Smooth muscle cell (in vitro differentiated cells): ENCODE measurements around the gene C19orf25. TPM values are rescaled to one million over a fixed set of nuclear protein-coding genes. Genes with fewer than 3 reads are reported as not detected.

Experiments used
- DNase-seq: peaks from one replicate; lab custom pipeline; 2025; ENCODE audit not compliant: unreplicated experiment; lab: John Stamatoyannopoulos, UW
- H2AFZ ChIP-seq: fragments of 200-600 bp; sonication (generic); 2 replicates; pipeline ENCODE4 v1.6.0; 2016; ENCODE audit warnings: antibody characterized with exemption, low read depth, mild to moderate bottlenecking
- H3F3A ChIP-seq: fragments of 200-600 bp; sonication (generic); 2 replicates; pipeline ENCODE4 v1.6.0; 2017; ENCODE audit warnings: antibody characterized with exemption, low read depth
- H3K27ac ChIP-seq: fragments of 200-600 bp; sonication (generic); 2 replicates; pipeline ENCODE4 v1.5.1; 2016; ENCODE audit warnings: low read depth, mild to moderate bottlenecking
- H3K27me3 ChIP-seq: fragments of 200-600 bp; sonication (generic); 2 replicates; pipeline ENCODE4 v1.6.1; 2016; ENCODE audit warnings: low read depth, mild to moderate bottlenecking
- H3K36me3 ChIP-seq: fragments of 200-600 bp; sonication (generic); 2 replicates; pipeline ENCODE4 v1.5.1; 2016; ENCODE audit warnings: low read depth
- H3K4me1 ChIP-seq: fragments of 200-600 bp; sonication (generic); 2 replicates; pipeline ENCODE4 v1.5.1; 2016; ENCODE audit warnings: low read depth
- H3K4me2 ChIP-seq: fragments of 200-600 bp; sonication (generic); 2 replicates; pipeline ENCODE4 v1.6.0; 2016; ENCODE audit warnings: mild to moderate bottlenecking
- H3K4me3 ChIP-seq: fragments of 200-600 bp; sonication (generic); 2 replicates; pipeline ENCODE4 v1.5.1; 2016; ENCODE audit warnings: mild to moderate bottlenecking
- H3K79me2 ChIP-seq: fragments of 200-600 bp; sonication (generic); 2 replicates; pipeline ENCODE4 v1.6.0; 2016; ENCODE audit warnings: low read depth, mild to moderate bottlenecking
- H3K9ac ChIP-seq: fragments of 200-600 bp; sonication (generic); 2 replicates; pipeline ENCODE4 v1.6.0; 2016; ENCODE audit warnings: low read depth
- H3K9me3 ChIP-seq: fragments of 200-600 bp; sonication (generic); replicated peaks from 2 replicates; pipeline ENCODE4 v1.5.1; 2016; ENCODE audit warnings: low read depth
- H4K20me1 ChIP-seq: fragments of 200-600 bp; sonication (generic); 2 replicates; pipeline ENCODE4 v1.6.0; 2016; ENCODE audit warnings: low read depth
- WGBS: methylation state at CpG from one replicate; pipeline ENCODE4 v1.1.7; 2016; ENCODE audit warnings: low lambda C conversion rate; 5-methylcytosine and 5-hydroxymethylcytosine counted together
- polyA plus RNA-seq: library from polyadenylated mRNA; unstranded; fragments of >200 nt; fragmentation: Nextera tagmentation; extraction: Ambion mirVana; gene quantifications from 2 replicates; pipeline ENCODE4 v1.2.1, GENCODE V29; 2016
- total RNA-seq: library from RNA; depleted of rRNA; stranded (reverse); fragments of >200 nt; gene quantifications from 2 replicates; pipeline ENCODE4 v1.2.3, GENCODE V29; 2014
- TF ChIP-seq, protein P1 (sequence below): fragments of 200-600 bp; sonication (generic); IDR thresholded peaks from 2 replicates; pipeline ENCODE4 v1.5.1; 2017; ENCODE audit warnings: borderline replicate concordance, mild to moderate bottlenecking, antibody characterized with exemption; ENCODE audit not compliant: insufficient read depth, poor library complexity, severe bottlenecking

The C19orf25 gene
- total and polyA plus RNA-seq, 2 experiments from 2014 or later, result 15.2 to 27.9 TPM

DNA sequence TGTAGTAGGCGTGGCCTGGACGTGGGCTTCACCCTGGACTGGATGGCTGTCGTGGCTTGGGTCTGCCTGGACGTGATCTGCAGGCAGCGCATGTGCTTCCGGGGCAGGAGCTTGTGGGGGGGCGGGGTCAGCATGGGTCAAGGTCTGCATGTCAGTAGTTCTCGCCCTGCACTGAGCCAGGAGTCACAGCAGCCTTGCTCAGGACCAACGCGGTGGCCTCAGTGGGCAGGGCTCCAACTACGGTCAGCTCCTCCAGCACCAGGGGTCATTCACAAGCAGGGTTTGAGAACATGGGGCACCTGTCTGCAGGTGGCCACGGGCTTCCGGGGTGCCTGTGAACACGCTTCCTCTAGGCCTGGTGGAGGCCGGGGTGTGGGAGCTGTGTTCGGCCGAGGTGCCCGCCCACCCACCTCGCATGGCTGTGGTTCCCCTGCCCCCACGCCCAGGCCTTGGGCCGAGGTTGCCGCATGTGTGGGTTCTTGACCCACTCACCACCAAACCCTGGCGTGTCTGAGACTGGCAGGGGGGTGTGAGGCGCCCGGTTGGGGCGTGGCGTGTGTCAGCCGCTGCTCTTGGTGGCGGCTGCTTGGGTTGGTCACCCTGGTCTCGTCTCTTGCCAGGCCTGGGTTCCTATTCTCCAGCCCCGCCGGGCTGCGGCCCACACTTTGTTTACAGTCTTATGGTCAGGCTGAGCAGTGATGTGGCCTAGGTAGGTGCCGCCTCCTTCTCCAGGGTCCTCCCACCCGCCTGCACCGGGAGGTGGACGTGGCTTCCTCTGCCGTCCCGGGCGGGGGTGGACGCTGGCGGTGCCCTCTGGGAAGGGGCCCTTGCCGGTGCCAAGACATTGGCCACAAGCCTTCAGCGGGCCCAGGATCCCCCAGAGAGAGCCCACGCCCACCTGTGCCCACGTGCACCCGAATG is 45.6 kb downstream of the C19orf25 start:
- 96% methylated on average over 47 of the region's 47 CpGs for WGBS

DNA sequence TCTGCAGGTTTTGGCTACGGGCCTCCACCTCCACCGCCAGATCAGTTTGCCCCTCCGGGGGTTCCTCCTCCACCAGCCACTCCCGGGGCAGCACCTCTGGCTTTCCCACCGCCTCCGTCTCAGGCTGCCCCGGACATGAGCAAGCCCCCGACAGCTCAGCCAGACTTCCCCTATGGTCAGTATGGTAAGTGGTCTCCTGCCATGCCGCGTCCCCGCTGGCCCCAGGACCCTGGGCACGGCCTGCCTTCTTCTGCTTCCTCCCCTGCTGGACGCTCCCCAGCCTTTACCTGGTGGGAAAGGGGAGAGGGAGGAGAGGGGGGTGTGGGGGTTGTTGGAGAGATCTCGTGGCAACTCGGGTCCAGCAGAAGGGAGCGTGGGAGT is 46.5 kb downstream of the C19orf25 start:
- peaks cover 10% of the 10 kb centered on the region for H3F3A ChIP-seq
- WGBS, result 100% methylated on average over 16 of the region's 16 CpGs
- no peak for DNase-seq
- no peaks in the 10 kb centered on the region for H3K4me1 ChIP-seq
- H4K20me1 ChIP-seq, result peaks cover 48% of the 10 kb centered on the region
- no peak overlapping the region for H3K9ac ChIP-seq
- no peaks in the 10 kb centered on the region for H3K9me3 ChIP-seq
- no peak overlapping the region for H3K4me3 ChIP-seq
- H3K27ac ChIP-seq, result no peak overlapping the region
- no peaks in the 10 kb centered on the region for H3K36me3 ChIP-seq
- no peaks in the 10 kb centered on the region for H3K27me3 ChIP-seq
- peaks cover 8% of the 10 kb centered on the region for H3K79me2 ChIP-seq
- H3K4me2 ChIP-seq, result no peak overlapping the region
- TF ChIP-seq, protein P1, sequence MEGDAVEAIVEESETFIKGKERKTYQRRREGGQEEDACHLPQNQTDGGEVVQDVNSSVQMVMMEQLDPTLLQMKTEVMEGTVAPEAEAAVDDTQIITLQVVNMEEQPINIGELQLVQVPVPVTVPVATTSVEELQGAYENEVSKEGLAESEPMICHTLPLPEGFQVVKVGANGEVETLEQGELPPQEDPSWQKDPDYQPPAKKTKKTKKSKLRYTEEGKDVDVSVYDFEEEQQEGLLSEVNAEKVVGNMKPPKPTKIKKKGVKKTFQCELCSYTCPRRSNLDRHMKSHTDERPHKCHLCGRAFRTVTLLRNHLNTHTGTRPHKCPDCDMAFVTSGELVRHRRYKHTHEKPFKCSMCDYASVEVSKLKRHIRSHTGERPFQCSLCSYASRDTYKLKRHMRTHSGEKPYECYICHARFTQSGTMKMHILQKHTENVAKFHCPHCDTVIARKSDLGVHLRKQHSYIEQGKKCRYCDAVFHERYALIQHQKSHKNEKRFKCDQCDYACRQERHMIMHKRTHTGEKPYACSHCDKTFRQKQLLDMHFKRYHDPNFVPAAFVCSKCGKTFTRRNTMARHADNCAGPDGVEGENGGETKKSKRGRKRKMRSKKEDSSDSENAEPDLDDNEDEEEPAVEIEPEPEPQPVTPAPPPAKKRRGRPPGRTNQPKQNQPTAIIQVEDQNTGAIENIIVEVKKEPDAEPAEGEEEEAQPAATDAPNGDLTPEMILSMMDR, result no peak
- no peak overlapping the region for H2AFZ ChIP-seq

More for the DNA sequence above, 45.6 kb downstream of the C19orf25 start:
- no peaks in the 10 kb centered on the region for H3K36me3 ChIP-seq
- TF ChIP-seq, protein P1, result no peak
- no peaks in the 10 kb centered on the region for H3K27me3 ChIP-seq
- no peak overlapping the region for H3K9ac ChIP-seq
- no peak overlapping the region for H3K4me3 ChIP-seq
- H3F3A ChIP-seq, result peaks cover 10% of the 10 kb centered on the region
- H2AFZ ChIP-seq, result no peak overlapping the region
- H4K20me1 ChIP-seq, result peaks cover 46% of the 10 kb centered on the region
- H3K4me1 ChIP-seq, result no peaks in the 10 kb centered on the region
- H3K79me2 ChIP-seq, result peaks cover 10% of the 10 kb centered on the region
- no peaks in the 10 kb centered on the region for H3K9me3 ChIP-seq
- DNase-seq, result no peak
- H3K4me2 ChIP-seq, result no peak overlapping the region
- no peak overlapping the region for H3K27ac ChIP-seq

DNA sequence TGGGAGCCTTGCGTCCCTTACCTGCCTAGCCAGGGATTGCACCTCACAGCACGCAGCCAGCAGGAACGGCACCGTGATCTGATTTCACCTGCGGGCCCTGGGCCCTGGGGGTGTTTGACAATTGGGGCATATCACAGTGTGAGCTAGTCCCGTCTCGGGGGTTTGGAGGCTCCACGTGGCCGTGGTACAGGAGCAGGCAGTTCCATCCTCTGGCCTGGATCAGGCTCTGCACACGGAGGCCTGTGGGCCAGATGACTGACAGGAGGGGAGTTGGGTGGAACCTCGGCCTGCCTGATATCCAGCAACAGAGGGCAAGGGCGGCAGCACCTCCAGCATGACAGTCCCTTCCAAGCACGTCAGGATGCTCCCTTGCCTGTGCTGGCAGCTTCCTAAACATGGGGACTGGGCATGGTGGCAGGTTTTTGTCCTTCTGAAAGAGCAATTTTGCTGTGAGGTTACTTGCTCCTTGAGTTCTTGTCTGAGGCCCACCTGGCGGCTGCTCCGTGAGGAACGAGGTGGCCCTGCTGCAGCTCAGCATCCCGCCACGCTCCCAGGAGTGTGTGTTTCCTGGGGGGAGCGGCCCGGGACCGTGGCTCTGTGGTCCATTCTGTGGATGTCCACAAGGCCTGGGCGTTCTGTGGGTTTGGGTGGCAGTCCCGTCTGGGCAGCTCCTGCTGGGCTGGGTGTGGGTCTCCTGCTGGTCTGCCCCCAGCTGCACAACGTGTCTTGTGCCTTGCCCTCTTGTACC is 47.1 kb downstream of the C19orf25 start:
- 97% methylated on average over 24 of the region's 24 CpGs for WGBS
- Histone ChIP-seq H3K27me3 (no peaks in the 10 kb centered on the region), H3K36me3 (no peaks in the 10 kb centered on the region), H3K79me2 (peaks cover 8% of the 10 kb centered on the region), H3K4me1 (no peaks in the 10 kb centered on the region), H3K4me3 (no peak overlapping the region), H3K27ac (no peak overlapping the region), H3F3A (peaks cover 7% of the 10 kb centered on the region), H3K9ac (no peak overlapping the region), H4K20me1 (peaks cover 53% of the 10 kb centered on the region), H2AFZ (no peak overlapping the region), H3K4me2 (no peak overlapping the region), H3K9me3 (no peaks in the 10 kb centered on the region)
- no peak for DNase-seq
- TF ChIP-seq, protein P1, result no peak
